Measurements from ENCODE around the gene HVCN1. TPM values are rescaled to one million over a fixed set of nuclear protein-coding genes. Genes with fewer than 3 reads are reported as not detected.
A peak's percentile ranks its signal among the peaks of the same experiment; 100 is the strongest.

HVCN1 gene
- polyA plus RNA-seq, 1 experiment: 3.9 TPM

DNA sequence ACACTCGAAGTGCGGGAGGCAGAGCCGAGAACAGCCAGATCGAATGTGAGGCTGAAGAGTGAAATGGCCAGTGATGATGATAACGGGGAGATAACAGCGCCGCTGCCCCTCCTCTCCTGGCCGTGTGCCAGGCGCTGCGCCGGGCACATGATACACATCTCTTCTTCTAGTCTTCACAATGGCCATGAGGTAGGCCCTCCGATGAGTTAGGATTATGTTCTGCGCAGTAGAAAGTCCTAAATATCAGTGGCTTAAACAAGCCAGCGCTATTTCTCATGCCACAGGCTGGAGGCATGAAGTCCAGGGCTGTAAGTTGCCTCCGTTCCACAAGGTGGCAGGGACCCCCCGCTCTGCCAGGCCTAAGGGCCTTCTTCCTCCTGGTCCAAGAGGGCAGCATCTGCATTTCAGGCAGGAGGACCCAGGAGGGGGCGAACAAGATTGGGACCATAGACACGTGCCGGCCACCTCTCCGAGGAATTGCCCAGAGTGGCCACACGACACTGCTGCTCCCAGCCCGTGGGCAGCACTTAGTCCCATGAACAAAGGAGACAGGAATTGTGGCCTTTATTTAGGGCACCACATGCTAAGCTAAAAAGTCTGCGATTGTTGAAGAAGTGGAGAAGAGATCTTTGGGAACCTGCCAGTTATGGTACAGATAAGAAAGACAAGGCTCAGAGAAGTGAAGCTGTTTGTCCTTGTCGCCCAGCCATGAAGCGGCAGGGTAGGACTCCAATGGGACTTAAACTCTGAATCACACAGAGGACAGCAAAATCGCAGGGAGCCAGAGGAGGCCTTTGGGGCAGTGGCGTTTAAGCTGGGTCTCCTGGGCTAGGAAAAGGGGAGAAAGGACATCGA is 10.9 kb upstream of the HVCN1 start:
- CTCF ChIA-PET: interaction anchor here (0.9 kb wide), 1 partner anchor 21 kb away, joined by 4 read pairs; no protein-coding TSS in a partner anchor
- TF ChIP-seq, protein P1, sequence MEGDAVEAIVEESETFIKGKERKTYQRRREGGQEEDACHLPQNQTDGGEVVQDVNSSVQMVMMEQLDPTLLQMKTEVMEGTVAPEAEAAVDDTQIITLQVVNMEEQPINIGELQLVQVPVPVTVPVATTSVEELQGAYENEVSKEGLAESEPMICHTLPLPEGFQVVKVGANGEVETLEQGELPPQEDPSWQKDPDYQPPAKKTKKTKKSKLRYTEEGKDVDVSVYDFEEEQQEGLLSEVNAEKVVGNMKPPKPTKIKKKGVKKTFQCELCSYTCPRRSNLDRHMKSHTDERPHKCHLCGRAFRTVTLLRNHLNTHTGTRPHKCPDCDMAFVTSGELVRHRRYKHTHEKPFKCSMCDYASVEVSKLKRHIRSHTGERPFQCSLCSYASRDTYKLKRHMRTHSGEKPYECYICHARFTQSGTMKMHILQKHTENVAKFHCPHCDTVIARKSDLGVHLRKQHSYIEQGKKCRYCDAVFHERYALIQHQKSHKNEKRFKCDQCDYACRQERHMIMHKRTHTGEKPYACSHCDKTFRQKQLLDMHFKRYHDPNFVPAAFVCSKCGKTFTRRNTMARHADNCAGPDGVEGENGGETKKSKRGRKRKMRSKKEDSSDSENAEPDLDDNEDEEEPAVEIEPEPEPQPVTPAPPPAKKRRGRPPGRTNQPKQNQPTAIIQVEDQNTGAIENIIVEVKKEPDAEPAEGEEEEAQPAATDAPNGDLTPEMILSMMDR (IDR thresholded peaks at IDR 0.05; ENCODE audit: insufficient read depth, low read depth, low read length): no peak
- POLR2A ChIA-PET: no interaction called here
- Histone ChIP-seq H3K4me3 (ENCODE audit: low read depth, low read length) (no peak overlapping the region), H3K27me3 (ENCODE audit: control insufficient read depth, insufficient read depth, low read length) (0 out of 2 replicates have a peak, but pooled peaks cover 4% of the 10 kb centered on the region), H3K36me3 (ENCODE audit: control insufficient read depth, insufficient read depth, low read length) (no peaks in the 10 kb centered on the region)
- DNase-seq (ENCODE audit: low read depth): no peak

DNA sequence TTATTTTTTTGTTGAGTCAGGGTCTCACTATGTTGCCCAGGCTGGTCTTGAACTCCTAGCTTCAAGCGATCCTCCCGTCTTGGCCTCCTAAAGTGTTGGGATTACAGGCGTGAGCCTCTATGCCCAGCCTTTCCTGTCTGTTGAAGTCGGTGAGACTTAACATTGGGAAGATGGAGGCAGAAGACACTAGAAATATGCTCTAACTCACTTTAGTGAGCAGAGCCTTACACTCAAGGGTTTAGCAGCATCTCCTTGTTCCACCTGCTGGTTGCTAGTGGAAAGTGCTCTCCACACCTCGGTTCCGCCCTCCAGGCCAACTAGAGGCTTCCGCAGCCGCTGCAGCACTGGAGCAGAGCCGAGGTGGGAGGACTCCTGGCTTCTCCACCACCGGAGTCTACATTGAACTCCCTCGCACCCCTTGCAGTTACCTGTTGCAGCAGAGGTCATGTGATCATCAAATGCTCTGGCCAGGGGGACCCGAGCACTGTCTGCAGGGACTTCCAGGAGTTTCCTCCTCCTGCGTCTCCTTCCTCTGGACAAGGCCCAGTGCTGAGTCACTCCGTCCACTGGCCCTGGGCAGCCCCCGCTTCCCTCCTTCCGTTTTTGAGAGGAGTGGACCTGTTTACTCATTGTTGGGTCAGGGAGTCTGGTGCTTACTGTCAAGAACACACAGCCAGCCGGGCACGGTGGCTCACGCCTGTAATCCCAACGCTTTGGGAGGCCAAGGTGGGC is 9.4 kb upstream of the HVCN1 start:
- H3K4me3 ChIP-seq (ENCODE audit: low read depth, low read length): no peak overlapping the region
- ChIA-PET CTCF (interaction anchor here (1.0 to 1.2 kb wide), 3 partner anchors 25 to 136 kb away, joined by 3 to 4 read pairs (median 3); no protein-coding TSS in a partner anchor), POLR2A (no interaction called here)
- no peak for DNase-seq (ENCODE audit: low read depth)
- TF ChIP-seq, protein P1 (IDR thresholded peaks at IDR 0.05; ENCODE audit: insufficient read depth, low read depth, low read length): peak; percentile 60
- H3K27me3 ChIP-seq (ENCODE audit: control insufficient read depth, insufficient read depth, low read length): 0 out of 2 replicates have a peak, but pooled peaks cover 4% of the 10 kb centered on the region
- no peaks in the 10 kb centered on the region for H3K36me3 ChIP-seq (ENCODE audit: control insufficient read depth, insufficient read depth, low read length)

DNA sequence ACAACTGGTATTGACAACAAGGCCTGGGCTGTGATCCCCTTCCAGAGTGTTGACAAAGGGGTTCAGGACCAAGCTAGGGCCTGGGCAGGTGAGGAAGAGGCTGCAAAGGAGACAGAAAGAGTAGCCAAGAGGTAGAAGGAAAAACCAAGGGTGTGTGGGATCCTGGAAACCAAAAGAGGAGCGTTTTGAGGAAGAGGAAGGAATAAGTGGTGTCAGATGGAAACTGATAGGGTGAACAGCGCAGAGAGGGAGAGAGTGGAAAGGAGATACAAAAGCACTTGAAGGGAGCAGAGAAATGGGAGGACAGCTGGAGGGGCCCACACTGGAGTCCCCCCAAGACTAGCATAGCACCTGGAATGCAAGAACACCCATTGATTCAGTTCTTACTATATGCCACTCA is 8.3 kb upstream of the HVCN1 start:
- Histone ChIP-seq H3K4me3 (ENCODE audit: low read depth, low read length) (no peak overlapping the region), H3K27me3 (ENCODE audit: control insufficient read depth, insufficient read depth, low read length) (0 out of 2 replicates have a peak, but pooled peaks cover 4% of the 10 kb centered on the region), H3K36me3 (ENCODE audit: control insufficient read depth, insufficient read depth, low read length) (no peaks in the 10 kb centered on the region)
- ChIA-PET CTCF (interaction anchor here (1.0 to 1.2 kb wide), 3 partner anchors 26 to 137 kb away, joined by 3 to 4 read pairs (median 3); no protein-coding TSS in a partner anchor), POLR2A (no interaction called here)
- DNase-seq (ENCODE audit: low read depth): no peak
- TF ChIP-seq, protein P1 (IDR thresholded peaks at IDR 0.05; ENCODE audit: insufficient read depth, low read depth, low read length): no peak

DNA sequence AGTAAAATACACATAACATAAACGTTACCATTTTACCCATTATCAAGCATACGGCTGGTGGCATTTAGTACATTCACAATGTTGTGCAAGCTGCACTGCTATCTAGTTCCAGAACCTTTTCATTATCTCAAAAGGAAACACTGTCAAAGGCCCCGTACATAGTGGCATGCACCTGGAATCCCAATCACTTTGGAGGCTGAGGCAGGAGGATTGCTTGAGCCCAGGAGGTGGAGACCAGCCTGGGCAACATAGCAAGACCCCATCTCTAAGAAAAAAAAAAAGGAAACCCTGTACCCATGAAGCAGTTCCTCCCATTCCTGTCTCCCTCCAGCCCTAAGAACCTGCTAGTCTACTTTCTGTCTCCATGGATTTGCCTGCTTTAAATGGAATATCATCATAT is 7.4 kb upstream of the HVCN1 start:
- DNase-seq (ENCODE audit: low read depth): no peak
- CTCF ChIA-PET: no interaction called here
- TF ChIP-seq, protein P1 (IDR thresholded peaks at IDR 0.05; ENCODE audit: insufficient read depth, low read depth, low read length): no peak
- Histone ChIP-seq H3K4me3 (ENCODE audit: low read depth, low read length) (no peak overlapping the region), H3K27me3 (ENCODE audit: control insufficient read depth, insufficient read depth, low read length) (0 out of 2 replicates have a peak, but pooled peaks cover 4% of the 10 kb centered on the region), H3K36me3 (ENCODE audit: control insufficient read depth, insufficient read depth, low read length) (no peaks in the 10 kb centered on the region)
- POLR2A ChIA-PET: no interaction called here

Data from BJ (cell line).